Kidney glomerular epithelial cell (primary cell): Measurements from ENCODE around the gene UQCRQ.

Source experiments
- DNase-seq: peaks from one replicate; lab custom pipeline; 2025; lab: John Stamatoyannopoulos, UW

UQCRQ gene

DNA sequence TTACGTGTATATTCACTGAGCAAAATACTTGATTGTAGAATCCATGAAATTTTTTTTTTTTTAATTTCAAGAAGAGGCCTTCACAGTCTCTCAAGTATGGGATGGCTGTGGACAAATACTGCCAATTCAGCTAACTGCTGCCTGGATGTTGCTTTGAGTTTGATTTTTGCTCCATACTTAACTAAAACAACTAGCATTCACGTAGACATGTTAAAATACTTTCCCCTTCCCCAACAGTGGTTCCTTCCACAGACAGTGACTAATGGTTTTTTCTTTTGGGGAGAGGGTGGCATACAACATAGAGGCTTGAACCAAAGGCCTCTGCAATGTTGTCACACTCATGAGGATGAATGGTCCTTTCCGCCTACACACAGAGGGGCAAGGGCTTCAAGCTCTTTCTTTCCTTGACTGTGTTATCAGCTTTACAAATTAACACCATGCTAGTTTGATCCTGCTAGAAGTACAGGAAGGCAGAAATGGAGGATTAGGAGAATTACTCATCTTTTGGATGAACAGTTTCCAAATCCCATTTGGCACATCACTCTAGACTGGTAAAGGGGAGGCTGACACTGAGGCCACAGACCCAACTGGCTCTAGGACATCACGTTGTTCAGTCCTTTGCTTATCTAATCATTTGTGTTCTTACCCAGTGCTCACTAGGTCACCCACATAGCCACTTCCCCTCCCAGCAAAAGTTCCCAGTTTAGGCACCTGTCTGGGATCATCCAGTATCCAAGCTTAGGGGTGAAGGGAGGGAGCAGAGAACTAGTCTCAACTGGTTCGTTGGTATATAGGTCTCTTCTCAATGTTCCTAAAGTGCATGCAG, 5.2 kb downstream of the UQCRQ start:
- no peak for DNase-seq

DNA sequence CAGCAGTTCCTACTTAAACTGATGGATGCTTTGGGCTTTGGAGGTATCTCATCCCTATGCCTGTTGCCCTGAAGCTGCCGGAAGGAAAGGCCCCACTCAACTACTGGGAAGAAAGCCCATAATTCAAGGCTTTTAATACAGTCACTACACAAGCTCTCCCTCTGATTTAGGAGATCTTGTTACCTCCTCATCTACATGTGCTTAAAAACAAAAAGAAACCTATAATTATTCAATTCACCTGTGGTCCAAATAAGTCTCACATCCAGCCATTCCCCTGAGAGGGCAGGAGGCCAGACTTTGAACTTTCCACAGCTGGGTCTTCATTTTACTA, 6.3 kb downstream of the UQCRQ start:
- DNase-seq: no peak

DNA sequence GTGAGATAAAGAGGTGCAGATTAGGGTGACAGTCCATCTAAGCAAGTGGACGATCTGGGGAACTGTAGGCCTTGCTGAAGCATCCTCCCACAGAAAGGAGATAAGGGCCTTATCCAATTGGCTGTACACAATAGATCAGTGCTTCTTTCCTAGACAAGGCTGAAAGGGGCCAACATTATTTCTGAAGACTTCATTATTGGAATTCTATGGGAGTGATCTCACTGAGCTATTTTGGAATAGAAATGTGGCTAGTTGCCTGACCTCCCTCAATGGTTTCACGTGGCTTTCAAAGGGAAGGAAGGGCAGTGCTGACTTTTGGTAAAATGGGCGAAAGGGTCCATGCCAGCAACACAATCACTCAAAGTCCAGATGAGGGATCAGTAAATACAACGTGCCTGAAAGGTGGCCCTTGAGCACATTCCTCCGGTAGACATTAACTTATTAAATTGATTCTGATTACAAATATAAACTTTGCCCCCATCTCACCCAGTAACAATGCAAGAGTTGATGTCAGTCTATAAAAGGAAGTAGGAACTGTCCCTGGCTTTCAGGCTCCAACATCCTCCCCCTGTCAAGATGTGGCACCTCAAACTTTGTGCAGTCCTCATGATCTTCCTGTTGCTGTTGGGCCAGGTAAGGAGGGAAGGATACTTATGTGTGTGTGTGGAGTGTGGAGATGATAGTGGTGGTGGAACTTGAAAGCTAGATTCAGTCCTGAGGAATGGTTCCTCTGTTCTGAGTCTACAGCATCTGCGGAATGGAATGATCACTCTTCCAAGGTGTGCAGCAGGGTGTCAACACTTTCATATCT, 6.9 kb downstream of the UQCRQ start, which contains the start of gene LEAP2:
LEAP2 (plus strand) TSS at position 550 of the 811 bp plus-strand sequence; CDS start at position 577, 27 bp downstream.
- no peak for DNase-seq

DNA sequence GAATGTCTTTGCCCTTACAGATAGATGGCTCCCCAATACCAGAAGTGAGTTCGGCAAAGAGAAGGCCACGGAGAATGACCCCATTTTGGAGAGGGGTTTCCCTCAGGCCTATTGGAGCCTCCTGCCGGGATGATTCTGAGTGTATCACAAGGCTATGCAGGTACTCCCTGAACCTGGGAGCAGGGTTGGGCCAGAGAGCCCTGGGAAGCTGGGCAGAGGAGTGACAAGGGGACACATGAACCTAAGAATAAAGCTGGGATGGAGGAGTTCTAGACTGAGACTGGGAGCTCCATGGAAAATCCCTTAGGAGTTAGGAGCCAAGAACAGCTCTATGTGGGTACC, 7.5 kb downstream of the UQCRQ start:
- DNase-seq: no peak

DNA sequence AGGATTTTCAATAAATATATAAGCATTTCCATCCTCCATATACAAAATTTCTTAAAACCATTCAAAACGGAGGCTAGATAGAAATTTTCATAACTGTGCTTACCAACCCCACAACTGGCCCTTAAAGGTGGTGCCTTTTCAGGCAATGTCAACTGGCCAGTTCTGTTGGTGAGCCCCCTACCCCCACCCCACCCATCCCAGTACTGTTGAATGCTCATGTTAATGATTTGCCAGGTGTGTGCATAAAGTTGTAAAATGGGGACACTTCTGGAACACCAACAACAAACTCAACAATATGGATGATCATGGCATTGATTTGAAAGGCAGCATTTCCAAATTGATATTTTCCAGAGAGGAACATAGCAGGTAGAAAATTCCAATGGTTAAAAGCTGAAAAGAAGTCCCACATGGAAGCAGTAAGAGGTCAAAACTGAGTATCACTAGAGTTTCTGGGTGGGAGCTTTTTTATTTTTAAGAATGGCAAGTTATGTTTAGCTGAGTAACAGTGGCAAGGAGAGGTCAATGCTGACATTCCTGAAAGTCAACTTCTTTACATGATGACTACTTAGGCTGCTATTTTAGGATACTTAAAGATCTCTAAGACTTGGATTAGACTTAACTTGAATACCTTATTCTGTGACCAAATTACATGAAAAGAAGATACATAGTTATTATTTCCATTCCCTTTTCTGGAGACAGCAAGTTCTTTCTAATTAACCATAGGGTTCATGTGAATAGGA, 9.7 kb downstream of the UQCRQ start:
- DNase-seq: no peak

DNA sequence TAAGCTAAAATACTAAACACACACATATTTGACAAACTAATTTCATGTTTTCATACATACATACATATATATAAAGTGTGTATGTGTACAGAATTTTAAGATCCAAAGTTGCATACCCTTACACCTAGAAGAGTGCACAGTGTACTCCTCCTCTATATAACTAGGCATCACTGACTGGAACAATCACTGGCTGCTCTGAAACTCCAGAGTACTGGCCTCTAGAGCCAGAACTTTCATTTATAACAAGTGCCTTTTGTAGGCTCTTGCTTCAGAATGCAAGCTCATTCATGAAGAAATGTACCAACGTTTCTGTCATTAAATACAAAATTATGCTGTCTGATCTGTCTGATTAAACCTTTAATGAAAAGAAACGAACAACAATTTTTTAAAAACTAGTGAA, 11.0 kb downstream of the UQCRQ start:
- no peak for DNase-seq

DNA sequence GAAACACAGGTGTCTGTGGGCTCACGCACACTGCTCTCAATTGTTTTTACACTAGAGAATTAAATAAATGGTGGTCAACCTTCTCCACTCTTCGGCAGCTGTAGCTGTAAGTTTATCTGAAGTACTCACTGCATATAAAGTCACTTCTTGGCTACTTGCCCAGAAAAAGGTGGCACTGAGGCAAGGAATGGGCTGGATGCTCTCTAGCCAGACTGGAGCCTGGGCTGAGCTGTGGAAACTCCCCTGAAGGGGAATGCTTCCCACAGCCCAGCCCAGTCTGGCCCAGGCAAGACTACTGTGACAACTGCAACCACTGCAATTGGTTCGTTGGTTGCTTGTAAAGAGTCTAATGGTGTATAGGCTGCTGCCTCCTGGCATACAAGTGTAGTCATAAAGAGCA, 11.5 kb downstream of the UQCRQ start:
- DNase-seq: no peak

DNA sequence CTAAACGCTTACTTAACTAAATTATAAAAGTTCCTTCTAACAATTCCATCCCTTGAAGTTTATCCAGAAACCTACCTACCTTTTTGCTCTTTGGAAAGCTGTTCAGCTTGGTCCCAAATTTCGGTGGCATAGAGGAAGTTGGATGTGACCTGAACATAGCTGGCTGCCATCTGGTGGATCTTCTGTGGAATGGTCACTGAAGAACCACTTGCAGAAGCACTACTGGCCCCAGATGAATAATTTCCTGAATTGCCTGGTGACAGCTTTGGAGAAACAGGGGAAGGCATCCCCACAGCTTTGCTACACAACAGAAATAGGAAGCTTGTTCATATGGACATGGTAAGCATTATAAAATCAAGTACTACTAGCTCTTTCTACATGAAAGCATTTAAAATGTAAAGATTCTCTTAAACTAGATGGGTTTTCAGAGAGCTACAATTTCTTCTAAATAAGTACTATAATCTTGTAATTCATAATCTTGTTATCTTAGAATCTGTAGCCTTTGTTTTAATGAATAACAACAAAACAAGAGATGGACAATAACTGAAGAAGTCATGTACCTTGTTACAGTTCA, 16.9 kb downstream of the UQCRQ start:
- peak; percentile 71 for DNase-seq

DNA sequence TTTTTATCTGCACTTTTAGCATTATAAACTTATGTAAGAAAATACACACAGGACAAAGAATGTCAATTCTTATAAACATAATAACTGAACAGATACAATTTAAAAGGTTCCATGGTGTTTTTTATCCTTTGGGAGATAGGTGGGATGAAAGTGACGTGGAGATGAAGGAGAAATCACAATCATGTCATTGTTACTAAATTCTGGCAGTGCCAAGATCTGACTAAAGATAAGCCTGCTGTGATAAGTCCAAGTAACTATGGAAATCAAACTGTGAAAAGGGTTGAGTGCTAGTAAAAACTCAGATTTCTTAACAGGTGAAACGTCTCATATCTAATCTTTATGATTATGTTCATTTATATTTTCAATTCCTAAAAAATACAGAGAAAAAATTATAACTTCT, 18.1 kb downstream of the UQCRQ start:
- no peak for DNase-seq

DNA sequence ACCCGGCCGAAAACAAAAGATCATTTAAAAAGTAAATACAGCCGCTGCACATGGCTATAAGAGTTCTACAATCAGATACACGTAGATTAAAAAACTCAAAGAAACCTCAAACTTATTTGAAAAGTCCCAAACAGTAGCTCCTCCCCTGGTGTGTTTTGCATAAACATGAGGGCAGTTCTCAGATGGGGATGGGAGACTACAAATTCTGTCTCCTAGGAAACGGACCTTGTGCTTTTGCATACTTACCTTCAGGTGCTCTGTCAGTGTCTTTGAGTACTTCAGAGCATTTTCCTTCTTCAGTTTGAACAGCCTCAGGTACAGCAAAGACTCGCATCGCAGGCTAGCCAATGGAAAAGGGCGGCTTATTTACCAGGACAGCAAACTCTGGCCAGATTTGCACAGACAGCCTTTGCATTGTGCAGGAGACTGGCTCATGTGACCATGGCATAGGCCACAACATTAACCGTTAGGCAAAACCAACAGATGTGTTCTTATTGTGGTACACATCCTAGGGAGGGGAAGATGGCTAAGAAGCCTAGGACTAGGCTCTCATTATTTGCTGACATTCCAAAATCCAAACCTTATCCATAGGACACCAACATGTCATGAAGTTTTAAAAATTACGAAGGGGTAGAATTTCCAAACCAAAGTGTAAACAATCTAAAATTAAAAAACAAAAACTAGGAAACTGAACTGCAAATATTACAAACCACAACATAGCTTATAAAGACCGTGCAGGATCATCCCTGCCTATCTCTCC, 19.8 kb downstream of the UQCRQ start:
- DNase-seq: no peak

DNA sequence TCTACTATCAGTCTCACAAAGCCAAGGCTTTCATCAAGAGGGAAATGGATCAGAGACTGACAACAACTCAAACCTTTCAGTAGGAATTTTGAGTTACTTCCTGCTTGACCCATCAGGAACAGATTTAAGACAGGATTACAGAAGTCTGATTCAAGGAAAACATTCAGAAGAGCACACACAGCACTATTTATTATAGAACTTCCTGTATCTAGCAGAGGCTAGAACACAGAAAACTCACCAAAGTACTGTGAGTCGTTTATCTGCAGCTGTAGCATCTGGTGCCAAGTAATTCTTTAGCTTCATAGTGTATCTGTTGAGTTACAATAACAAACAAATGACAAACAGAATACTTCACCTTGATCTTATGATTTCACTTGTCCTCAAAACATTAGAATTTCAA, 20.8 kb downstream of the UQCRQ start:
- no peak for DNase-seq

DNA sequence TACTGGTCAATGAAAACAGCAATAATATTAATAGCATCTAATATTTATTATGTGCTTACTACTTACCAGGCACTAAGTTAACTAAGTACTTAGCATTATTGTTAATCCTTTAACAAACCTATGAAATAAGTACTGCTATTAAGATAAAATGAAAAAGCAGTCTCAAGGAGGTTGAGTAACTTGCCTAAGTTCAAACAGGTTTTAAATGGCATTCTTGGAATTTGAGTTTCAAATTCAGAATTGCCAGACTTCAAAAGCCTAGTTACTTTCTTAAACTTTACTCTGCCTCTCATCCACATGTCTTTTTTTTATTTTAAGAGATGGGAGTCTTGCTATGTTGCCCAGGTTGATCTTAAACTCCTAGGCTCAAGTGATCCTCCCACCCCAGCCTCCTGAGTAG, 23.1 kb downstream of the UQCRQ start:
- DNase-seq: no peak

DNA sequence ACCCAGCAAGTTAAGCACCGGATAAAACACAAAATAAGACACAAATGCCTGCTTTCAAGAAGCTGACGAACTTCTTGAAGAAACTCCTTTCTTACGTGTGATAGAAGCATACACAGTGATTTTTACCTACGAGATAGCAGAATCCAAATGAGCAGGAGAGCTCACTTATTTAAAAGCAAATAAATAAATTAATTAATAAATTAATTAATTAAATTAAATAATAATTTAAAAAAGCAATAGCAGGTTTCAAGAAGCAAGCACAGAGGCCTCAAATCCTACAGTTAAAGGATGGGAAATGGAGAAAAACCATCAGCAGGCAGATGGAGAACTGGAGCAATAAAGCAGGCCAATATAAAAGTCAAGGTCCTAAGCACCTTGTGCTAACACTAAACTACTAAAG, 24.4 kb downstream of the UQCRQ start:
- no peak for DNase-seq

DNA sequence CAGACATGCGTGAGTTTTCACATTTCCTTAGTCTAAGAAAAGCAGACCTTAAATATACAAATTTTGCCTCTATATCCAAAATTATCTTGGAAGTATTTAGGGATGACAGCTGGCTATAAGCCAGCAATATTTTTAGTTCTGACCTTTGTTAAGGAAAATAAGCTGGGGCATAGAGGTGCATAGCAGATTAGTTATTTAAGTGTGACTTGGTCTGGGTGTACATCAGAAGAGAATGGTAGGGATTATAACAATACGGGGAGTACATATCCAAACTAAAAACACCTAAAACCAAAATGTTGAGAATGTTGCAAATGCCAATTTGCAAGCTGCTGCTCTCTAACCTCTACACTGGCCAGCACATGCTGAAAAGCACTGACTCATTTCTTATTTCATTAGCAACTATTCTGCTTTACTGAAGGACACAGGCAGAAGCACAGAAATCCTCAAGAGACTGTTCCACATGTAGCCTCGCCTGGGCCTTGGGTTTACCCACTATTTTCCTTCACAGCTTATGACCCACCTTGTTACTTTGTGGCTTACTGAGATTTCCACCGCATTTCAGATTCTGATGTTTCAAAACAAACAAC, 29.4 kb downstream of the UQCRQ start:
- no peak for DNase-seq

DNA sequence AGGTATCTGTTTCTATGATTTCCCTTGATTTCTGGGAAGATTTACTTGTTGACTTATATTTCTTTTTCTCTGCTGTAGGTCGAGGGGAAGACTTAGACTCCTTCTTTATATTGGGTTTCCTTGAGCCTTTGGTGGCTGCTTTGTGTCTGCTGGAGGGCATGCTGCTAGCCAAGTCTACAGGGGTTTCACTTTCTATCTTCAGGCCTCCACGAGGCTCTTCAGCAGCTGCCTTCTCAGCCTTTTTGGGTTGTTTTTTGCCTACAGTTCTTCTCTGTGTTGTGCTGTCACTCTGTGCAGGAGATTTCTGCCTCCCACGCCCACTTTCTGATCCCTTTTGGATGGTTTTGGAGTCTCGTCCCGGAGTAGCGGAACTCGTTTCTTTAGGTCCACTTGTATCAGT, 30.2 kb downstream of the UQCRQ start:
- DNase-seq: no peak

DNA sequence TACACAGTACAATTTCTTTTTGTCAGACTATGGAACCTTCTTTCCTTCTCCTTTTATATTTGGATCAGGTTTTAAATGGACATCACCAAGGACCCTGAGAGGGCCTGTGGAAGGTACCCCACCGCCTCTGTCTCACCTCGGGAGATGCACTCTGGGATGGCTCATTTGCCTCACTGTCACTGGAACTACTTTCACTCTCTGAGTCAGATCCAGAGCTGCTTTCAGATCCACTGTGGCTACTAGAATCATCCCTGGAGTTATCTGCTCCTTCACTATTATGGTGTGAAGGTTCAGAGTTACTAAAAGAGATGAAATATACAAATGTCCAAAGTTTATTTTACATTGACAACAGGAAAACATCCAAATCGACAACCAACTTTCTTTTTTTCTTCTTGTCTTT, 31.7 kb downstream of the UQCRQ start:
- no peak for DNase-seq

DNA sequence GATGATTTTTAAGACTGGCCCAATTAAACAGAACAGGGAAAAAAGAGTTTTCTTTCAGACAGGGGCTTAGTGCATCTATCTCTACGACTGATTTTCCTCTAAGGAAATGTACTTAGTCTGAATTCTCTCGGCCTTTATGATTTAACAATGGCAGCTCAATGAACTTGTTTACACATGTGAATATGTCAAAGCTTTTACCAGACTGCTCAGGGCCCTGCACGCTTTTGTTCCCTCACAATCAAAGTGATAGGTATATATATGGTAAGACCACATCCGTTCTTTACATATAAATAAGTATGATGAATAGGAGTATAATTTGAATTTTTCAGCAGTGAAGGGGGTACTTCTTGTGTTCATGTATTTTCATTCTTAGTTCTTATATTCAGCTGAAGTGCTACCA, 34.6 kb downstream of the UQCRQ start:
- no peak for DNase-seq

DNA sequence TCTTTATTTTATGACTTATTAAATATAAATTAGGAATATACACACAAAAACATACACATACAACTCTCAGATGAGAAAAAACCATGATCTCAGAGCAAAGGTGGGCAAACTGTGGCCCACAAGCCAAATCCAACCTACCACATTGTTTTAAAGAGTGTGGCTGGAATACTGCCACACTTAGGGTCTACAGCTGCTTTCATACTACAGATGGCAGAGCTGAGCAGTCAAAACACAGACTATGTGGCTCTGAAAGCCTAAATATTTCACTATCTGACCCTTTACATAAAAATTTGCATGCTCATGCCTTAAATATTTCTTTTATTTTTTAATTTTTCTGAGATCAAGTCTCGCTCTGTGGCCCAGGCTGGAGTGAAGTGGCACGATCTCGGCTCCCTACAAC, 35.3 kb downstream of the UQCRQ start:
- DNase-seq: no peak

DNA sequence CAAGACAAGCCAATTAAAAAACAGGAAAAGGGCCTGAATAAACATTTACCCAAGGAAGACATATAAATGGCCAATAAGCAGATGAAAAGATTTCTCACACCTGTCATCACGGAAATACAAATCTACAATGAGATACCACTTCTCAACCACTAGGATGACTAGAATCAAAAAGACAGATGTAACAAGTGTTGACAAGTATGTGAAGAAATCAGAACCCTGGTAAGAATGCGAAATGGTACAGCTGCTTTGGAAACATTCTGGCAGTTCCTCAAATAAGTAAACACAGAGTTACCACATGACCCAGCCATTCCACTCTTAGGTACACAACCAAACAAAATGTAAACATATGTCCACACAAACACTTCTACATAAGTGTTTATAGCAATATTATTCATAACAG, 39.5 kb downstream of the UQCRQ start:
- DNase-seq: no peak

DNA sequence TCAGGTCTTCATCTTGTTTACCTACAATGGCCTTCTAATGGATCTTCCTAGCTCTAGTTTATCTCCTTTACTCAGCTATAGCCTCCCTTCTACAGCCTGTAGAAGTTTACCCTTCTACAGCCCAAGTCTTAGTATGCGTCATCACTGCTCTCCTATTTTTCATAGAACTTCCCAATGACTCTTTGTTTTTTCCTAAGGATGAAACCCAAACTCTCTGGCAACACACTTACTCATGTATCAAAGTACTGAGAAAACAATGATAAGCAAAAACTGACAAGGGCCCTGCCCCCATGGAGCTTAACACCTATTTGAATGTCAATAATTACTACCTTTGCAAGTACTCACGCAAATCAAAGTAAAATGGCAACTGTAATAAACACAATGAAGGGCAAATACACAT, 40.7 kb downstream of the UQCRQ start:
- DNase-seq: no peak

DNA sequence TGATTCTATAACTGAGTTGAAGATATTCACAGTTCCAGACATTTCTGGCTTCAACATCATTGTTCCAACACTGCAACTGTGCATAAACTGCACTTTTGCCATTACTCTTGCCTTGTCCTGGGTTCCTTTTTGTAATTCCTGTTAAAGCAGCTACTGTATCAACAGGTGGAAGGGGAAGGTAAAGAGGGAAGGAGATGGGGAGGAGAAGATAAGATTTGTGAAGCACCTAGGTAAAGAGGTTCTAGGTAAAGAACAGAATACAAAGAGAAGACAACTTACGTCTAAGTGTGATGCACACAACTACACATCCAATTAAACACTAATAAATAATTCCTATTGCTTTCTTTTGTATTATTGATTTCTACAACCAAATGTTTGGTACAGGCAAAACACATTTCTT, 43.3 kb downstream of the UQCRQ start:
- DNase-seq: no peak
